AG09309 (cell line): ENCODE results near the gene HMX3.

Source experiments
- DNase-seq: peaks from one replicate; pipeline ENCODE4 v3.0.0-alpha.2; 2010; ENCODE audit warnings: low read depth
- H3K4me3 ChIP-seq: 2 replicates; pipeline ENCODE4 v1.5.1; 2011; ENCODE audit warnings: mild to moderate bottlenecking, low read depth, low read length, moderate library complexity; ENCODE audit not compliant: control insufficient read depth
- TF ChIP-seq, protein P1 (sequence below): IDR thresholded peaks from 2 replicates; pipeline ENCODE4 v1.5.1; 2011; ENCODE audit warnings: mild to moderate bottlenecking, low read depth, low read length, inconsistent platforms; ENCODE audit not compliant: insufficient read depth, control insufficient read depth; ENCODE audit errors: missing control alignments

HMX3 gene

DNA sequence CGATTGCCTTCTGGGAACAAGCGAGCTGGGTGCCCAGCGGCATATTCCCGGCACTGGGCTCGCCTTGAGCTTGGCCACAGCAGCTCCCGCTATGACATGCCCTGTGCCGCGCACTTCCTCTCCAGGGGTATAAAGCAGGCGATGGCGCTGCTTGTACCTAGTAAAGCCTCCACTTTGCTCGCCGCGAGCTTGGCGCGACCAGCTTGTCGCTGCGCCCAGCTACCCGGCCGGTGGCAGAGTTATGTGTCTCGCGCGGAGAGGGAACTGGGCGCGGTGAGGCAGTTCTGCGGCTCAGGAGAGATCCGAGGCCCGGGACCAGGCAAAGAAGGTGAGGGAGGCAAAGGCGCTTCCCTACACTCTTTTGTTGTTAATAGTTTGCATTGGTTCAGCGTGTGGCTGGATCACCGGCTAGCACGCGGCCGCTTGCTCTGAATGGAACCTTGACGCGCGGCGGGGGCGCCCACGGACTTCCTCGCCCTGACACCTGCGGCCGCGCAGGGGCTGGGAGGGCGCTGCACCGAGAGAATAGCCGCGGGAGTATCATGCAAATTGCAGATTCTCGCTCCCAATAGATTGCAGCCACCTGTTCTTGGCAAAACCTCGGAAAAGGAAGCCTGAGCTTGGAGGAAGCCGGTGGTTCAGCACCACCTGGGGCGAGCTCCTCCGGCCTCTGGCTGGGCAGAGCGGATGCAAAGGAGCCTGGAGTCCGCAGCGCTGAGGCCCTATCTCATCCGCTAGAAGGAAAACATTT, 15.4 kb downstream of the HMX3 start:
- TF ChIP-seq, protein P1, sequence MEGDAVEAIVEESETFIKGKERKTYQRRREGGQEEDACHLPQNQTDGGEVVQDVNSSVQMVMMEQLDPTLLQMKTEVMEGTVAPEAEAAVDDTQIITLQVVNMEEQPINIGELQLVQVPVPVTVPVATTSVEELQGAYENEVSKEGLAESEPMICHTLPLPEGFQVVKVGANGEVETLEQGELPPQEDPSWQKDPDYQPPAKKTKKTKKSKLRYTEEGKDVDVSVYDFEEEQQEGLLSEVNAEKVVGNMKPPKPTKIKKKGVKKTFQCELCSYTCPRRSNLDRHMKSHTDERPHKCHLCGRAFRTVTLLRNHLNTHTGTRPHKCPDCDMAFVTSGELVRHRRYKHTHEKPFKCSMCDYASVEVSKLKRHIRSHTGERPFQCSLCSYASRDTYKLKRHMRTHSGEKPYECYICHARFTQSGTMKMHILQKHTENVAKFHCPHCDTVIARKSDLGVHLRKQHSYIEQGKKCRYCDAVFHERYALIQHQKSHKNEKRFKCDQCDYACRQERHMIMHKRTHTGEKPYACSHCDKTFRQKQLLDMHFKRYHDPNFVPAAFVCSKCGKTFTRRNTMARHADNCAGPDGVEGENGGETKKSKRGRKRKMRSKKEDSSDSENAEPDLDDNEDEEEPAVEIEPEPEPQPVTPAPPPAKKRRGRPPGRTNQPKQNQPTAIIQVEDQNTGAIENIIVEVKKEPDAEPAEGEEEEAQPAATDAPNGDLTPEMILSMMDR: no peak
- DNase-seq: no peak
- no peak overlapping the region for H3K4me3 ChIP-seq

GRCh38 chr10:123151737-123152135, 16.0 kb downstream of the HMX3 start:
- TF ChIP-seq, protein P1: no peak
- no peak overlapping the region for H3K4me3 ChIP-seq
- no peak for DNase-seq

DNA sequence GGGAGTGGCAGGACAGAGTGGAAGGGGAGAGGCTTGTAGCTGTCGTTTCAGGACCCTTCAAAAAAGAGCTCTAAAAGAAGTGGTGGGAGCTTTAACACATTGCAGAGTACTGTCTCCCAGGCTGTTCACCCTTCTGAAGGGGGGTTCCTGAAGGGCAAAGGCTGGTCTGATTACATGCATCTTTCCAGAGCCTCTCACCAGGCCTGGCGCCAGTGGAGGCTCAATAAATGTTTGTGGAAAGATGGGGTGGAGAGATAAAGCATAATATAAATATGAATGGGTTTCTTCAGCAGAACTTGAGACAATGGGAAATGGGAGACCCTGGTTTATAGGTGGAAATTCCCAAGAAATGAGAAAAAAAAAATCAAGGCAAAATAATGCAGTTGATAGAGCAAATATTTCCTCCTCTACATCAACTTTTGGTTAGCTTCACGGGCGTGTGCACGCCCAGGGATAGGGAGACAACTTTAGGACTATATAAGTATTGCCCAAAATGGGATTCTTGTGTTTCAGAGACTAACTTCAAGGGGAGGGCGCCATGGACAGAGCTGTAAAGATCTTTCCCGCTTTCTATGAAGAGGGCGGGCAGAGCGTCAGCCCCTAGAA, 17.8 kb downstream of the HMX3 start:
- TF ChIP-seq, protein P1: no peak
- H3K4me3 ChIP-seq: no peak overlapping the region

DNA sequence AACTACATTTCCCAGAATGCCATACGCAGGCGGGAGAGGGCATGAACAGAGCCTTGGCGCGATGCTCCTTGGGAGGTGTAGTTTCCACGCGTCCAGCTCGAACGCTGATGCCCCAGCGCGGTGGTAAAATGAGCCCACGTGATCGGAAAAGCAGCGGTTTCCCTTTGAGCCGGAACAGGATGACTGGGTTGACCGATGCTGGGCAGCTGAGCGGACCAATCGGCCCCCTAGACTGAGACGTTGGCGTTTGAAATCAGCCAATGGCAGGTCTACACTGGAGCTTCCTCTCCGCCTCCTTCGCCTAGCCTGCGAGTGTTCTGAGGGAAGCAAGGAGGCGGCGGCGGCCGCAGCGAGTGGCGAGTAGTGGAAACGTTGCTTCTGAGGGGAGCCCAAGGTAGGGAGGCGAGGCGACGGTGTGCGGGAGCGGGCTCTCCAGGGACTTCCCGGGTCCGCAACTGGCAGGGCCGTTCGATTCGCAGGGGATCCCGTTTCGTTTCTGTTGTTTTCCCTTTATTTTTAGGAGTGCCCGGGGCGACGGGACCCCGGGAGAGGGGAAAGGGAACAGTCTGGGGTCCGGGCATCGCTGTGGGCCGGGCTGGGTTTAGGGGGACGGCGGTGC, 18.4 kb downstream of the HMX3 start, which contains the start of gene BUB3:
Gene BUB3, plus strand, starts transcription at position 311 of the 619 bp plus-strand sequence. CDS start 516 bp downstream, outside the sequence.
- TF ChIP-seq, protein P1: no peak
- DNase-seq: peak; percentile 98

More for the DNA sequence above, 17.8 kb downstream of the HMX3 start:
- DNase-seq: no peak

DNA sequence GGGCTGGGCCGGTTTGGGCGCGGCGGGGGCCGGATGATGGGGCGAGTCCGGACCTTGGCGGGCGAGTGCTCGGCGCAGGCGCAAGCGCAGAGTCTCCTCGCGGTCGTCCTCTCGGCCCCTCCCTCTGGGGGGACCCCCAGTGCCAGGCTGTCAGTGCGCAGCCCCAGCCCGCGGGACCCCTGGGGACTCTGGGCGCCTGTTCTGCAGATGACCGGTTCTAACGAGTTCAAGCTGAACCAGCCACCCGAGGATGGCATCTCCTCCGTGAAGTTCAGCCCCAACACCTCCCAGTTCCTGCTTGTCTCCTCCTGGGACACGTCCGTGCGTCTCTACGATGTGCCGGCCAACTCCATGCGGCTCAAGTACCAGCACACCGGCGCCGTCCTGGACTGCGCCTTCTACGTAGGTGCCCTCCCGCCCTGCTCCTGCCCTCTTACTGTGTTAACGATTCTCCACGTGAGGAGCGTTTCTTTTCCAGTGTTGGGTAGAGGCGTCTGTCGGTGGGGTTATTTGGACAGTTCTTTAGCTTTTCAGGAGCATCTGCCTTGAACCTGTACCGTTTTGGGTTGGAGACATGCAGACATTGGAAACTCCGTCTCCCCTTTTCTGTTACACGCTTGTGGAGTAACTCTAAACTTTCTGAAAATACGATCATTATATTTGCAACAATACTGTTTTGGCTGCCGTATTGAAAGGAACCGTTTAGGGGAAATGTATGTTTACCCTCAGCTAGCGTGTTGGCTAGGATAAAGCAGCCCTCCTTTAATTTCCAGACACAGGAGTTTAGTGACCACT, 19.1 kb downstream of the HMX3 start:
- TF ChIP-seq, protein P1: no peak
- peak overlapping the region; percentile 89 for H3K4me3 ChIP-seq
- no peak for DNase-seq

More for the DNA sequence above, 18.4 kb downstream of the HMX3 start, which contains the start of gene BUB3:
- H3K4me3 ChIP-seq: peak within 1 kb of the TSS; percentile 89

DNA sequence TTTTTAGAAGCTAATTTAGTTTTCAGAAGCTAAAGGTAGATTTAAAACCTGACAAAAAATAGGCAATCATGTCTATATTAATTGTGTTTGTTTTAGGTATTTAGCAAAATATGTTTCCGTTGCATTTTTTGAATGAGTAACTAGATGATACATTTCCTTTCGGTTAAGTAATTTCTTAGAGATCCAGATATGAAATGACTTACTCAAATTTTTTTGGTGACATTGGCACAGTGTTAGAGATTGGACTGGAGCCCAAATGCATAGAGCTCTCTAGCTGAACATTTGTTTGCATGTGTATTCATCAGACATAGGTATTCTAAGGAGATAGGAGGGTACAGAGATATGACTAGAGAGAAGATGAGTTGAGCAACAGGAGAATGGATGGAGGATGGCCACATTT, 20.3 kb downstream of the HMX3 start:
- peak; percentile 10 for DNase-seq
- TF ChIP-seq, protein P1: no peak
- H3K4me3 ChIP-seq: peak overlapping the region; percentile 5; the same call in 1 of the 2 replicates
